Activated T-cell treated with anti-CD3 and anti-CD28 coated beads, Interleukin-2, amount 50 U/mL, for 72 hours (primary cell): Measurements from ENCODE around the gene DIS3L2. TPM values are rescaled to one million over a fixed set of nuclear protein-coding genes. Genes with fewer than 3 reads are reported as not detected.
A peak's percentile ranks its signal among the peaks of the same experiment; 100 is the strongest.
"Not testable (repeated sequence)": the region's sequence is repeated elsewhere in the genome, so short reads cannot be mapped to it uniquely, and the experiment has no call there.

ENCODE experiments used
- ATAC-seq, 2 donors: fragments of 150-1000 bp; cut with Tn5 transposase; replicated peaks in 1 of 2; 2 replicates each; pipeline ENCODE4 v1.10.0; 2021; ENCODE audit warnings: moderate library complexity in 2 of 2, mild to moderate bottlenecking in 1 of 2
- DNase-seq, 2 donors: peaks; one replicate each; pipeline ENCODE4 v3.0.0; 2021 to 2022; ENCODE audit warnings: mixed read lengths in 1 of 2
- H3K27ac Mint-ChIP-seq: one replicate; pipeline ENCODE4 v1.8.0; 2022; ENCODE audit warnings: mild to moderate bottlenecking, moderate library complexity, mixed read lengths
- H3K27me3 Mint-ChIP-seq: one replicate; pipeline ENCODE4 v1.8.0; 2022; ENCODE audit warnings: low read depth, mixed read lengths
- H3K36me3 Mint-ChIP-seq, 2 donors: one replicate each; pipeline ENCODE4 v1.8.0; 2022; ENCODE audit warnings: mixed read lengths in 2 of 2, mild to moderate bottlenecking in 1 of 2; ENCODE audit not compliant: insufficient read depth in 2 of 2
- H3K4me1 Mint-ChIP-seq: one replicate; pipeline ENCODE4 v1.8.0; 2022; ENCODE audit warnings: low read depth, mixed read lengths
- H3K4me3 Mint-ChIP-seq, 2 donors: one replicate each; pipeline ENCODE4 v1.8.0; 2022; ENCODE audit warnings: mild to moderate bottlenecking in 2 of 2, mixed read lengths in 2 of 2, moderate library complexity in 2 of 2
- H3K9me3 Mint-ChIP-seq, 2 donors: one replicate each; pipeline ENCODE4 v1.8.0; 2022; ENCODE audit warnings: mixed read lengths in 2 of 2
- total RNA-seq, 2 donors: library from RNA; stranded (reverse); gene quantifications; one replicate each; pipeline ENCODE4 v1.2.3, GENCODE V29; 2022

DIS3L2 gene
- total RNA-seq, 2 donors from 2014 or later = 28.8 to 38.3 TPM

- Mint-ChIP-seq H3K27me3 (no peaks in the 10 kb centered on the region), H3K36me3 (peaks cover 13 to 25% of the 10 kb centered on the region in 2 donors), H3K4me1 (peaks cover 65% of the 10 kb centered on the region), H3K27ac (peak overlapping the region; percentile 89), H3K4me3 (peak overlapping the region; percentile 75 to 79), H3K9me3 (peaks cover 9 to 10% of the 10 kb centered on the region in 2 donors)
- ATAC-seq = no peak
- DNase-seq = no peak
Observed at GRCh38 chr2:232316461-232317330, 355.2 kb downstream of the DIS3L2 start.

GRCh38 chr2:232318169-232318855 lies 356.8 kb downstream of the DIS3L2 start:
- peak overlapping the region; percentile 54 to 65 for H3K4me3 Mint-ChIP-seq

GRCh38 chr2:232319067-232319802 lies 357.7 kb downstream of the DIS3L2 start:
- no peak overlapping the region for H3K27ac Mint-ChIP-seq
- peak overlapping the region; percentile 65 to 72 for H3K4me3 Mint-ChIP-seq
- no peaks in the 10 kb centered on the region for H3K27me3 Mint-ChIP-seq
- peaks cover 0 to 3% of the 10 kb centered on the region in 2 donors for H3K9me3 Mint-ChIP-seq
- H3K36me3 Mint-ChIP-seq = peaks cover 5 to 6% of the 10 kb centered on the region in 2 donors
- DNase-seq (no peak), ATAC-seq (no peak)
- peaks cover 78% of the 10 kb centered on the region for H3K4me1 Mint-ChIP-seq

More at GRCh38 chr2:232318169-232318855, 356.8 kb downstream of the DIS3L2 start:
- DNase-seq (no peak), ATAC-seq (no peak)
- Mint-ChIP-seq H3K36me3 (peaks cover 10 to 11% of the 10 kb centered on the region in 2 donors), H3K27me3 (no peaks in the 10 kb centered on the region), H3K27ac (peak overlapping the region; percentile 72), H3K4me1 (peaks cover 78% of the 10 kb centered on the region), H3K9me3 (peaks cover 2 to 8% of the 10 kb centered on the region in 2 donors)

- DNase-seq = no peak
- no peak for ATAC-seq
- Mint-ChIP-seq H3K4me3 (peak overlapping the region; percentile 61 to 72), H3K36me3 (peaks cover 1 to 2% of the 10 kb centered on the region in 2 donors), H3K27ac (peak overlapping the region; percentile 88), H3K4me1 (peaks cover 72% of the 10 kb centered on the region), H3K27me3 (no peaks in the 10 kb centered on the region), H3K9me3 (no peaks in the 10 kb centered on the region)
Observed at GRCh38 chr2:232319803-232320442, 358.4 kb downstream of the DIS3L2 start.

GRCh38 chr2:232320443-232320803 lies 358.9 kb downstream of the DIS3L2 start:
- Mint-ChIP-seq H3K27ac (peak overlapping the region; percentile 65), H3K4me1 (peaks cover 67% of the 10 kb centered on the region), H3K9me3 (no peaks in the 10 kb centered on the region), H3K27me3 (no peaks in the 10 kb centered on the region), H3K36me3 (peaks cover under 1 to 2% of the 10 kb centered on the region in 2 donors), H3K4me3 (peak overlapping the region in 1 of 2 donors; percentile 53)
- no peak for ATAC-seq
- DNase-seq = no peak

- Mint-ChIP-seq H3K4me1 (peaks cover 58% of the 10 kb centered on the region), H3K36me3 (peaks cover 0 to 2% of the 10 kb centered on the region in 2 donors), H3K27me3 (no peaks in the 10 kb centered on the region), H3K9me3 (no peaks in the 10 kb centered on the region), H3K4me3 (peak overlapping the region; percentile 64 to 82), H3K27ac (peak overlapping the region; percentile 77)
- DNase-seq (peak; percentile 76 to 79), ATAC-seq (peak; percentile 86 to 88)
Observed at GRCh38 chr2:232321156-232321816, 359.8 kb downstream of the DIS3L2 start.

GRCh38 chr2:232321817-232322559 lies 360.5 kb downstream of the DIS3L2 start:
- peaks cover 0 to 2% of the 10 kb centered on the region in 2 donors for H3K36me3 Mint-ChIP-seq
- peak in 1 of 2 donors; percentile 11 for ATAC-seq
- no peaks in the 10 kb centered on the region for H3K27me3 Mint-ChIP-seq
- peaks cover 57% of the 10 kb centered on the region for H3K4me1 Mint-ChIP-seq
- peak overlapping the region; percentile 64 to 82 for H3K4me3 Mint-ChIP-seq
- peak overlapping the region; percentile 77 for H3K27ac Mint-ChIP-seq
- H3K9me3 Mint-ChIP-seq = no peaks in the 10 kb centered on the region
- no peak for DNase-seq

- ATAC-seq (no peak), DNase-seq (no peak)
- no peaks in the 10 kb centered on the region for H3K9me3 Mint-ChIP-seq
Observed at GRCh38 chr2:232322560-232323327, 361.2 kb downstream of the DIS3L2 start.

GRCh38 chr2:232323328-232323650 lies 361.8 kb downstream of the DIS3L2 start:
- H3K4me1 Mint-ChIP-seq = peaks cover 58% of the 10 kb centered on the region
- ATAC-seq (no peak), DNase-seq (no peak)
- H3K9me3 Mint-ChIP-seq = no peaks in the 10 kb centered on the region
- no peak overlapping the region for H3K4me3 Mint-ChIP-seq
- no peaks in the 10 kb centered on the region for H3K27me3 Mint-ChIP-seq
- H3K36me3 Mint-ChIP-seq = peaks cover 0 to under 1% of the 10 kb centered on the region in 2 donors
- H3K27ac Mint-ChIP-seq = no peak overlapping the region

More at GRCh38 chr2:232322560-232323327, 361.2 kb downstream of the DIS3L2 start:
- Mint-ChIP-seq H3K4me1 (peaks cover 61% of the 10 kb centered on the region), H3K27ac (peak overlapping the region; percentile 6), H3K27me3 (no peaks in the 10 kb centered on the region), H3K4me3 (peak overlapping the region; percentile 13 to 64), H3K36me3 (peaks cover 0 to 2% of the 10 kb centered on the region in 2 donors)

- not testable (repeated sequence) for H3K36me3 Mint-ChIP-seq, H3K27ac Mint-ChIP-seq, ATAC-seq, H3K9me3 Mint-ChIP-seq, DNase-seq, H3K27me3 Mint-ChIP-seq
- Mint-ChIP-seq H3K4me1 (peaks cover 51% of the 10 kb centered on the region), H3K4me3 (peak overlapping the region in 1 of 2 donors; percentile 51)
Observed at GRCh38 chr2:232323967-232324366, 362.5 kb downstream of the DIS3L2 start.

GRCh38 chr2:232324778-232325177 lies 363.3 kb downstream of the DIS3L2 start:
- DNase-seq (no peak), ATAC-seq (no peak)
- no peak overlapping the region for H3K4me3 Mint-ChIP-seq
- H3K4me1 Mint-ChIP-seq = peaks cover 43% of the 10 kb centered on the region
- no peaks in the 10 kb centered on the region for H3K27me3 Mint-ChIP-seq
- no peak overlapping the region for H3K27ac Mint-ChIP-seq
- H3K36me3 Mint-ChIP-seq = no peaks in the 10 kb centered on the region
- H3K9me3 Mint-ChIP-seq = no peaks in the 10 kb centered on the region
